HCT116 (cell line): ENCODE results near the gene NAT10. TPM values are rescaled to one million over a fixed set of nuclear protein-coding genes. Genes with fewer than 3 reads are reported as not detected.

Source experiments
- ATAC-seq: fragments of 200-7000 bp; cut with Tn5 transposase; 2 replicates; pipeline ENCODE4 v1.9.1; 2020; ENCODE audit warnings: mild to moderate bottlenecking, moderate library complexity
- BruUV-seq: library from RNA; stranded (reverse); fragments of 400-500 nt; replicated peaks from 2 replicates; lab custom pipeline; 2021; lab: Mats Ljungman, UMichigan
- CTCF ChIA-PET: fragments of 300-600 bp; sonication (Branson Sonifier 250); formaldehyde crosslinking; loops from one replicate; lab custom pipeline; 2021; ENCODE audit warnings: antibody characterized with exemption; lab: Charles Lee
- POLR2A ChIA-PET: fragments of 300-600, 350-600 bp; sonication (Branson Sonifier 250); formaldehyde crosslinking; loops from one replicate; lab custom pipeline; 2021; ENCODE audit warnings: antibody characterized with exemption; lab: Charles Lee
- RAD21 ChIA-PET, 2 experiments: fragments of 300-600 bp; sonication (Branson Sonifier 250); formaldehyde crosslinking; loops; one replicate each; lab custom pipeline; 2023; ENCODE audit warnings: low total read pairs in 2 of 2; ENCODE audit not compliant: uncharacterized antibody in 2 of 2, unreplicated experiment in 2 of 2, low non-redundant PET in 1 of 2; lab: Charles Lee
- DNase-seq: peaks from one replicate; pipeline ENCODE4 v3.0.0-alpha.2; 2010; ENCODE audit warnings: low read depth, low spot score
- H2AFZ ChIP-seq: fragments of 200-600 bp; shearing (Covaris generic), sonication (generic); 2 replicates; pipeline ENCODE4 v1.6.1; 2017; ENCODE audit warnings: low read depth, mixed run types, mixed read lengths, antibody characterized with exemption, low read length; ENCODE audit not compliant: poor library complexity, severe bottlenecking
- H3K27ac ChIP-seq: 2 replicates; pipeline ENCODE4 v1.5.1; 2012; ENCODE audit warnings: low read depth, low read length
- H3K27me3 ChIP-seq: fragments of 200-600 bp; sonication (generic); 2 replicates; pipeline ENCODE4 v1.6.1; 2016; ENCODE audit warnings: mixed run types, low read length, mixed read lengths; ENCODE audit not compliant: insufficient read depth
- H3K36me3 ChIP-seq, 2 experiments: fragments of 200-500 bp in 1 of 2; fragments of 200-600 bp in 1 of 2; sonication (Bioruptor generic) in 1 of 2; sonication (generic) in 1 of 2; 2 replicates each; pipeline versions ENCODE4 v1.5.1 to v1.6.1; 2014 to 2016; ENCODE audit warnings: low read length in 2 of 2, inconsistent platforms in 1 of 2, mixed read lengths in 1 of 2, mixed run types in 1 of 2; ENCODE audit not compliant: insufficient read depth in 2 of 2, control insufficient read depth in 1 of 2
- H3K4me1 ChIP-seq, 2 experiments: fragments of 200-600 bp in 1 of 2; sonication (generic) in 1 of 2; 2 replicates each; pipeline versions ENCODE4 v1.5.1 to v1.6.1; 2012 to 2017; ENCODE audit warnings: low read length in 2 of 2, inconsistent platforms in 1 of 2, mild to moderate bottlenecking in 1 of 2, mixed read lengths in 1 of 2, mixed run types in 1 of 2, moderate library complexity in 1 of 2; ENCODE audit not compliant: insufficient read depth in 2 of 2, control insufficient read depth in 1 of 2
- H3K4me2 ChIP-seq: fragments of 200-600 bp; sonication (generic); 2 replicates; pipeline ENCODE4 v1.6.1; 2017; ENCODE audit warnings: mixed run types, low read length, mixed read lengths
- H3K4me3 ChIP-seq, 2 experiments: fragments of 200-600 bp in 1 of 2; sonication (generic) in 1 of 2; replicated peaks in 1 of 2; 2 replicates each; pipeline ENCODE4 v1.5.1; 2011 to 2016; ENCODE audit warnings: low read length in 2 of 2, control low read depth in 1 of 2, low read depth in 1 of 2, mild to moderate bottlenecking in 1 of 2, mixed read lengths in 1 of 2, mixed run types in 1 of 2
- H3K79me2 ChIP-seq: fragments of 200-600 bp; sonication (generic); 2 replicates; pipeline ENCODE4 v1.6.1; 2017; ENCODE audit warnings: mild to moderate bottlenecking, mixed run types, low read length, moderate library complexity, mixed read lengths; ENCODE audit not compliant: insufficient read depth
- H3K9ac ChIP-seq: fragments of 200-600 bp; sonication (generic); 2 replicates; pipeline ENCODE4 v1.6.1; 2016; ENCODE audit warnings: low read length, mixed read lengths
- H3K9me2 ChIP-seq: fragments of 200-600 bp; sonication (generic), shearing (Covaris generic); 2 replicates; pipeline ENCODE4 v1.6.1; 2017; ENCODE audit warnings: mixed run types, mild to moderate bottlenecking, moderate library complexity; ENCODE audit not compliant: insufficient read depth
- H3K9me3 ChIP-seq, 2 experiments: fragments of 200-500 bp in 1 of 2; fragments of 200-600 bp in 1 of 2; sonication (Bioruptor generic) in 1 of 2; sonication (generic) in 1 of 2; 2 replicates each; pipeline ENCODE4 v1.6.1; 2014 to 2017; ENCODE audit warnings: low read length in 2 of 2, mixed read lengths in 2 of 2, inconsistent platforms in 1 of 2, low read depth in 1 of 2, mild to moderate bottlenecking in 1 of 2, mixed run types in 1 of 2, moderate library complexity in 1 of 2; ENCODE audit not compliant: control insufficient read depth in 1 of 2, insufficient read depth in 1 of 2
- H4K20me1 ChIP-seq: fragments of 200-600 bp; sonication (generic), shearing (Covaris generic); 2 replicates; pipeline ENCODE4 v1.6.1; 2017; ENCODE audit warnings: mixed run types, mild to moderate bottlenecking, moderate library complexity; ENCODE audit not compliant: insufficient read depth
- CTCF ChIP-seq, 3 experiments: fragments of 200-600 bp in 1 of 3; sonication (generic) in 1 of 3; IDR thresholded peaks in 2 of 3; conservative IDR thresholded peaks in 1 of 3; 2 replicates each; pipeline ENCODE4 v1.5.1; 2012 to 2017; ENCODE audit warnings: low read depth in 2 of 3, low read length in 2 of 3, antibody characterized with exemption in 1 of 3, borderline replicate concordance in 1 of 3, control low read depth in 1 of 3, mild to moderate bottlenecking in 1 of 3, mixed read lengths in 1 of 3, mixed run types in 1 of 3, moderate library complexity in 1 of 3; ENCODE audit not compliant: insufficient read depth in 1 of 3
- FOSL1 ChIP-seq: IDR thresholded peaks from 2 replicates; pipeline ENCODE4 v1.6.1; 2012; ENCODE audit warnings: low read depth
- RAD21 ChIP-seq: IDR thresholded peaks from 2 replicates; pipeline ENCODE4 v1.6.1; 2012; ENCODE audit warnings: low read depth, mild to moderate bottlenecking
- SIN3A ChIP-seq: IDR thresholded peaks from 2 replicates; pipeline ENCODE4 v1.6.1; 2012; ENCODE audit warnings: low read depth
- intact Hi-C: fragments of 100-400 bp; cut with micrococcal nuclease; formaldehyde crosslinking; loops from 2 replicates; pipeline ENCODE4 v1.10.0; 2022
- total RNA-seq: library from RNA; stranded (reverse); gene quantifications from one replicate; pipeline ENCODE4 v1.2.1, GENCODE V29; 2021; ENCODE audit not compliant: unreplicated experiment

NAT10 gene
- total RNA-seq, 1 experiment from 2014 or later, result 101 TPM

DNA sequence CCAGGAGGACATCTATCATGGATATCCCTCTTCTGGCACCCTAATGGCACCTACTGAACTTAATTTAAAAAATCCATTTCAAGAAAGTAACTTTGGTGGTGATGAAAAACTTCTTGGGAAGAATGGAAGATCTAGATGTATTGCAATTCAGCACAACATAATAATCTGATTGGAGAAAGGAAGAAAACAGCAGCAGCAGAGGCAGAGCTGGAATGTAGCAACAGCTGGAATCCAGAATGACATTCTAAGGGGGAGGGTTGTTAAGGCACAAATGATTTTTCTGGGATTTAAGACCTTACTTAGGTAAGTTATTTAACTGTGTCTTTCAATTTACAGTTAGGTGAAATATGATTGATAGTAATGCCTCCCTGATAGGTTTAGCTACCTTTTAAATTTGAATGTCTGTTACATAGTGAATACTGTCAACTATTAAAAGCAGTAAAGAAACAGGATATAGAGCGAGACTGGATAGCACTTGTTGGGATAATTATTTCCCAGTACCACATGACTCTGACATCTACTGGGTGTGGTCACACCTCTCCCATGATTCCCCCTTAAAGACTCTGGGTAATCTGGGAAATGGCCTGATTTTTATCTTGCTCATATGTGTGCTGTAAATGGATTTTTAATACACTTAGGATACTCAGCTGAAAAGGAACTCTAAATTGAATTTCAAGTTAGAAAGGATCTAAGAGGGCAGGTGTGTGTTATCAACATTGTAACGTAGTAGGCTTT lies 42.2 kb upstream of the NAT10 start:
- no peak overlapping the region for H2AFZ ChIP-seq
- no peaks in the 10 kb centered on the region for H3K9me3 ChIP-seq
- BruUV-seq, result no TSS peak
- RAD21 ChIA-PET, result no interaction called here
- peaks cover 43% of the 10 kb centered on the region; the same call in 1 of the 2 replicates for H4K20me1 ChIP-seq
- peaks cover 9 to 20% of the 10 kb centered on the region in 2 experiments; a peak in 2 of 4 replicates for H3K36me3 ChIP-seq
- DNase-seq (no peak), ATAC-seq (no peak)
- POLR2A ChIA-PET, result no interaction called here
- no peak overlapping the region for H3K4me2 ChIP-seq
- CTCF ChIA-PET, result no interaction called here
- intact Hi-C loops, result no loop called here
- H3K27me3 ChIP-seq, result no peaks in the 10 kb centered on the region
- H3K4me3 ChIP-seq, result no peak overlapping the region
- no peak overlapping the region for H3K9ac ChIP-seq
- TF ChIP-seq RAD21 (no peak), FOSL1 (no peak), CTCF (IDR thresholded peaks at IDR 0.05 in 2 of 3, conservative IDR thresholded peaks at IDR 0.05 in 1 of 3; ENCODE audit: borderline replicate concordance in 1 of 3, insufficient read depth in 1 of 3, low read depth in 2 of 3, low read length in 2 of 3) (no peak)
- no peak overlapping the region for H3K27ac ChIP-seq
- H3K79me2 ChIP-seq, result peaks cover 100% of the 10 kb centered on the region
- H3K9me2 ChIP-seq, result no peaks in the 10 kb centered on the region
- H3K4me1 ChIP-seq, result peaks cover 20 to 63% of the 10 kb centered on the region in 2 experiments

DNA sequence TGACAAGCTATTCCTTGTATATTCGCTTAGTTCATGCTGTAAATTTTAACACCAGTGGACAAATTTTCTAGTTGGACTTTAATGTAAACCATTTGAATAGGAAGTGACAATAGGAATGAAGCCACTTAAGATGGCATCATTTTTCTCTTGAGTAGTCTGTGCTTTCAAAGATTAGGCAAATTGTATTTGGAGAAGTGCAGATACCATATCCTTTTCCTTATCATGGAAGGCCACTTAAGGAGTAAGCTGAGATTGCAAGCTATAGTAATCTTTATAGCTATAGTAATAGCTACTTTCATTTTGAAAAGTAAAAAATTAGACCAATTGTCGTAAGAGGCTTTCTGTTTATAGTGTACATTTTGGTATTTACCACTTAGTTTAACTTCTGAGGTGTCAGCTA lies 41.1 kb upstream of the NAT10 start:
- peaks cover 48% of the 10 kb centered on the region; the same call in 1 of the 2 replicates for H4K20me1 ChIP-seq
- no peak for DNase-seq
- no peak overlapping the region for H3K4me3 ChIP-seq
- no peak for TF ChIP-seq SIN3A
- H3K79me2 ChIP-seq, result peaks cover 100% of the 10 kb centered on the region
- no peak overlapping the region for H2AFZ ChIP-seq
- H3K9me2 ChIP-seq, result no peaks in the 10 kb centered on the region
- H3K9ac ChIP-seq, result no peak overlapping the region
- RAD21 ChIA-PET, result no interaction called here
- POLR2A ChIA-PET, result no interaction called here
- no TSS peak for BruUV-seq
- no peak for ATAC-seq
- H3K36me3 ChIP-seq, result peaks cover 9 to 16% of the 10 kb centered on the region in 2 experiments; a peak in 2 of 4 replicates
- peaks cover 20 to 61% of the 10 kb centered on the region in 2 experiments for H3K4me1 ChIP-seq
- H3K4me2 ChIP-seq, result no peak overlapping the region
- CTCF ChIA-PET, result no interaction called here
- no peaks in the 10 kb centered on the region for H3K9me3 ChIP-seq
- intact Hi-C loops, result no loop called here
- H3K27ac ChIP-seq, result no peak overlapping the region
- H3K27me3 ChIP-seq, result no peaks in the 10 kb centered on the region
